ENCODE results near the gene PLN.

GRCh38 chr6:118553132-118553531 lies 5.0 kb downstream of the PLN start:
- TF ChIP-seq SPI1 (IDR thresholded peaks at IDR 0.05; ENCODE audit: borderline replicate concordance, insufficient read depth, low read depth, low read length) (no peak), POLR2AphosphoS5 (IDR thresholded peaks at IDR 0.05; ENCODE audit: low read length) (no peak)

Data from GM12878 (cell line).